HUES6 (cell line): Measurements from ENCODE around the gene CNOT3.
"Not testable (repeated sequence)": the region's sequence is repeated elsewhere in the genome, so short reads cannot be mapped to it uniquely, and the experiment has no call there.

Experiments
- H3K27ac ChIP-seq: 2 replicates; pipeline ENCODE4 v1.7.0; 2013; ENCODE audit warnings: low read depth, mild to moderate bottlenecking, low read length, inconsistent platforms
- H3K27me3 ChIP-seq: 2 replicates; pipeline ENCODE4 v1.6.1; 2013; ENCODE audit warnings: low read length; ENCODE audit not compliant: control insufficient read depth, insufficient read depth
- H3K36me3 ChIP-seq: 2 replicates; pipeline ENCODE4 v1.6.1; 2013; ENCODE audit warnings: low read length; ENCODE audit not compliant: control insufficient read depth, insufficient read depth
- H3K4me1 ChIP-seq: 2 replicates; pipeline ENCODE4 v1.6.1; 2013; ENCODE audit warnings: low read length; ENCODE audit not compliant: control insufficient read depth, insufficient read depth
- H3K4me3 ChIP-seq: 2 replicates; pipeline ENCODE4 v1.5.1; 2013; ENCODE audit warnings: low read depth, low read length
- H3K9ac ChIP-seq: one replicate; pipeline ENCODE4 v1.6.1; 2013; ENCODE audit warnings: mild to moderate bottlenecking, low read length
- H3K9me3 ChIP-seq: 2 replicates; pipeline ENCODE4 v1.6.1; 2013; ENCODE audit warnings: low read depth, low read length; ENCODE audit not compliant: control insufficient read depth, insufficient read depth

Gene CNOT3

GRCh38 chr19:54162884-54163283, 25.3 kb downstream of the CNOT3 start:
- peaks cover 4% of the 10 kb centered on the region; the same call in 1 of the 2 replicates for H3K36me3 ChIP-seq
- peaks cover 9% of the 10 kb centered on the region for H3K27me3 ChIP-seq
- H3K4me1 ChIP-seq, result peaks cover 20% of the 10 kb centered on the region
- no peak overlapping the region for H3K27ac ChIP-seq
- peak overlapping the region; percentile 75; the same call in 1 of the 2 replicates for H3K4me3 ChIP-seq
- no peak overlapping the region for H3K9ac ChIP-seq
- H3K9me3 ChIP-seq, result no peaks in the 10 kb centered on the region

- Histone ChIP-seq H3K4me3 (peak overlapping the region; percentile 57), H3K27ac (no peak overlapping the region), H3K36me3 (no peaks in the 10 kb centered on the region), H3K27me3 (peaks cover 9% of the 10 kb centered on the region), H3K9ac (no peak overlapping the region), H3K4me1 (peaks cover 15% of the 10 kb centered on the region), H3K9me3 (no peaks in the 10 kb centered on the region)
Observed at GRCh38 chr19:54164369-54165068, 27.0 kb downstream of the CNOT3 start.

GRCh38 chr19:54165222-54165621, 27.7 kb downstream of the CNOT3 start:
- H3K4me3 ChIP-seq, result no peak overlapping the region
- H3K9ac ChIP-seq, result no peak overlapping the region
- H3K4me1 ChIP-seq, result peaks cover 15% of the 10 kb centered on the region
- no peaks in the 10 kb centered on the region for H3K9me3 ChIP-seq
- H3K27me3 ChIP-seq, result peaks cover 9% of the 10 kb centered on the region
- no peak overlapping the region for H3K27ac ChIP-seq
- H3K36me3 ChIP-seq, result no peaks in the 10 kb centered on the region

- Histone ChIP-seq H3K9me3 (no peaks in the 10 kb centered on the region), H3K27ac (no peak overlapping the region), H3K4me1 (peaks cover 16% of the 10 kb centered on the region), H3K36me3 (no peaks in the 10 kb centered on the region), H3K27me3 (peaks cover 5% of the 10 kb centered on the region; the same call in 1 of the 2 replicates), H3K4me3 (no peak overlapping the region), H3K9ac (no peak overlapping the region)
Observed at GRCh38 chr19:54168174-54168917, 30.8 kb downstream of the CNOT3 start.

GRCh38 chr19:54169149-54169740, 31.7 kb downstream of the CNOT3 start:
- Histone ChIP-seq H3K36me3 (no peaks in the 10 kb centered on the region), H3K4me1 (peaks cover 21% of the 10 kb centered on the region), H3K27me3 (no peaks in the 10 kb centered on the region; the same call in 1 of the 2 replicates), H3K9me3 (no peaks in the 10 kb centered on the region), H3K27ac (no peak overlapping the region), H3K9ac (no peak overlapping the region), H3K4me3 (no peak overlapping the region)

- not testable (repeated sequence) for H3K27ac ChIP-seq, H3K27me3 ChIP-seq, H3K4me3 ChIP-seq, H3K36me3 ChIP-seq, H3K9ac ChIP-seq, H3K9me3 ChIP-seq
- peaks cover 20% of the 10 kb centered on the region for H3K4me1 ChIP-seq
Observed at GRCh38 chr19:54171736-54172431, 34.3 kb downstream of the CNOT3 start.

- Histone ChIP-seq H3K27me3 (no peaks in the 10 kb centered on the region), H3K27ac (peak within 1 kb of the TSS; percentile 86), H3K9ac (peak within 1 kb of the TSS; percentile 61), H3K36me3 (peaks cover 7% of the 10 kb centered on the region), H3K4me3 (peak within 1 kb of the TSS; percentile 71), H3K9me3 (no peaks in the 10 kb centered on the region), H3K4me1 (peaks cover 20% of the 10 kb centered on the region)
Observed at GRCh38 chr19:54172471-54173358, 35.2 kb downstream of the CNOT3 start, which contains the start of gene TMC4. TMC4 (minus strand) TSS chr19:54173160; CDS start chr19:54173117, 43 bp downstream.

GRCh38 chr19:54173359-54173699, 35.8 kb downstream of the CNOT3 start:
- H3K36me3 ChIP-seq, result peaks cover 7% of the 10 kb centered on the region
- H3K9me3 ChIP-seq, result no peaks in the 10 kb centered on the region
- no peaks in the 10 kb centered on the region for H3K27me3 ChIP-seq
- peak overlapping the region; percentile 71 for H3K4me3 ChIP-seq
- H3K4me1 ChIP-seq, result peaks cover 18% of the 10 kb centered on the region
- H3K27ac ChIP-seq, result no peak overlapping the region
- H3K9ac ChIP-seq, result no peak overlapping the region

- no peak overlapping the region for H3K27ac ChIP-seq
Observed at GRCh38 chr19:54173951-54174834, 36.6 kb downstream of the CNOT3 start.

More at GRCh38 chr19:54173951-54174834, 36.6 kb downstream of the CNOT3 start:
- Histone ChIP-seq H3K36me3 (peaks cover 13% of the 10 kb centered on the region), H3K4me3 (no peak overlapping the region), H3K9ac (no peak overlapping the region), H3K9me3 (no peaks in the 10 kb centered on the region), H3K27me3 (no peaks in the 10 kb centered on the region), H3K4me1 (peaks cover 17% of the 10 kb centered on the region)
